Right lobe of liver (tissue), 6 donors: ENCODE data around the gene ERO1B. TPM values are rescaled to one million over a fixed set of nuclear protein-coding genes. Genes with fewer than 3 reads are reported as not detected.

Experiments used
- ATAC-seq, 4 donors: fragments of 200-7000 bp; cut with Tn5 transposase; one replicate each; pipeline ENCODE4 v1.9.1; 2020; ENCODE audit warnings: mild to moderate bottlenecking in 4 of 4, moderate library complexity in 4 of 4
- DNase-seq, 3 donors: peaks; one replicate each; pipeline ENCODE4 v3.0.0-alpha.2; 2020
- H3K27ac ChIP-seq, 3 donors: fragments of 200-600 bp; one replicate each; pipeline ENCODE4 v1.8.0; 2022
- H3K27me3 ChIP-seq, 2 donors: fragments of 200-600 bp; one replicate each; pipeline ENCODE4 v1.8.0; 2022
- H3K36me3 ChIP-seq, 4 donors: fragments of 200-600 bp; sonication (generic) in 1 of 4; one replicate each; pipeline versions ENCODE4 v1.5.1 to v1.8.0; 2017 to 2022; ENCODE audit warnings: control low read depth in 1 of 4
- H3K4me1 ChIP-seq, 4 donors: fragments of 200-600 bp; sonication (generic) in 1 of 4; one replicate each; pipeline versions ENCODE4 v1.5.1 to v1.8.0; 2017 to 2022; ENCODE audit warnings: control low read depth in 1 of 4
- H3K4me3 ChIP-seq, 3 donors: fragments of 200-600 bp; one replicate each; pipeline ENCODE4 v1.8.0; 2022
- H3K9me3 ChIP-seq, 4 donors: fragments of 200-600 bp; sonication (generic) in 1 of 4; one replicate each; pipeline versions ENCODE4 v1.5.1 to v1.8.0; 2017 to 2022; ENCODE audit warnings: control low read depth in 1 of 4
- CTCF ChIP-seq, 4 donors: fragments of 200-600 bp in 3 of 4; fragments of 450-650 bp in 1 of 4; IDR thresholded peaks; one replicate each; pipeline versions ENCODE4 v1.5.1 to v1.8.0; 2016 to 2022; ENCODE audit warnings: antibody characterized with exemption in 4 of 4, mild to moderate bottlenecking in 2 of 4
- POLR2A ChIP-seq: fragments of 450-650 bp; IDR thresholded peaks from one replicate; pipeline ENCODE4 v1.6.1; 2017; ENCODE audit warnings: antibody characterized with exemption, mild to moderate bottlenecking
- WGBS: methylation state at CpG from one replicate; pipeline ENCODE4 v1.1.6; 2018; ENCODE audit warnings: low coverage, low lambda C conversion rate; ENCODE audit not compliant: insufficient coverage; ENCODE audit errors: missing lambda C conversion rate; 5-methylcytosine and 5-hydroxymethylcytosine counted together
- intact Hi-C, 2 donors: fragments of 100-400 bp; cut with DNase I; formaldehyde crosslinking; loops; one replicate each; pipeline versions ENCODE4 v1.11.2 to v1.14.1; 2022
- total RNA-seq, 6 experiments: library from RNA; depleted of rRNA in 2 of 6; stranded (reverse); fragments of >200 nt in 2 of 6; fragmentation: NEBNext Ultra II Directional in 3 of 6; extraction: Animal tissue kit (Norgen Biotek cat#: 25700) in 3 of 6; gene quantifications; one replicate each; pipeline versions ENCODE4 v1.1.0 to v1.2.4, GENCODE V29; 2016 to 2023
- donor health status: DM: no; HTN: yes; CAD: no.
- donor health status: DM: no; HTN: no; CAD: no.
- donor health status: DM: no; HTN: no; CAD: no.
- donor health status: DM: no; HTN: yes; CAD: no.
- donor health status: DM: no; HTN: yes; CAD: no.

The ERO1B gene
- total RNA-seq, 6 experiments from 2014 or later, result 8.0 to 22.5 (median 17.1) TPM

GRCh38 chr1:236269439-236269838 is 12.3 kb downstream of the ERO1B start:
- intact Hi-C loops, result no loop called here
- TF ChIP-seq CTCF (IDR thresholded peaks at IDR 0.05), result no peak
- no peak for TF ChIP-seq POLR2A

GRCh38 chr1:236261898-236262297 is 19.9 kb downstream of the ERO1B start:
- Histone ChIP-seq H3K9me3 (no peaks in the 10 kb centered on the region), H3K27ac (no peak overlapping the region), H3K27me3 (no peaks in the 10 kb centered on the region), H3K4me1 (no peaks in the 10 kb centered on the region), H3K36me3 (no peaks in the 10 kb centered on the region), H3K4me3 (no peak overlapping the region)
- TF ChIP-seq CTCF (IDR thresholded peaks at IDR 0.05) (no peak), POLR2A (no peak)
- DNase-seq (no peak), ATAC-seq (no peak)
- intact Hi-C loops, result no loop called here

More at GRCh38 chr1:236269439-236269838, 12.3 kb downstream of the ERO1B start:
- H3K27ac ChIP-seq, result no peak overlapping the region
- H3K36me3 ChIP-seq, result peaks cover 0 to 9% (median 0%) of the 10 kb centered on the region in 4 donors
- H3K4me3 ChIP-seq, result no peak overlapping the region
- H3K9me3 ChIP-seq, result no peaks in the 10 kb centered on the region
- H3K27me3 ChIP-seq, result no peaks in the 10 kb centered on the region
- DNase-seq (no peak), ATAC-seq (no peak)
- no peaks in the 10 kb centered on the region for H3K4me1 ChIP-seq

- no peaks in the 10 kb centered on the region for H3K36me3 ChIP-seq
- 67% methylated on average over 1 of the region's 1 CpG for WGBS
- no peak for DNase-seq
- H3K27me3 ChIP-seq, result no peaks in the 10 kb centered on the region
- no peak overlapping the region for H3K27ac ChIP-seq
- no peak overlapping the region for H3K4me3 ChIP-seq
- intact Hi-C loops, result no loop called here
- no peak for ATAC-seq
- no peaks in the 10 kb centered on the region for H3K4me1 ChIP-seq
- TF ChIP-seq CTCF (IDR thresholded peaks at IDR 0.05), result no peak
- TF ChIP-seq POLR2A, result no peak
- no peaks in the 10 kb centered on the region for H3K9me3 ChIP-seq
These were observed 20.7 kb downstream of the ERO1B start for GRCh38 chr1:236261033-236261432.

GRCh38 chr1:236259043-236259442 is 22.7 kb downstream of the ERO1B start:
- Histone ChIP-seq H3K4me3 (no peak overlapping the region), H3K27ac (no peak overlapping the region), H3K9me3 (no peaks in the 10 kb centered on the region), H3K4me1 (no peaks in the 10 kb centered on the region), H3K36me3 (no peaks in the 10 kb centered on the region), H3K27me3 (no peaks in the 10 kb centered on the region)
- TF ChIP-seq CTCF (IDR thresholded peaks at IDR 0.05) (no peak), POLR2A (no peak)
- ATAC-seq (no peak), DNase-seq (no peak)
- 83% methylated on average over 1 of the region's 1 CpG for WGBS
- intact Hi-C loops, result no loop called here

- 95% methylated on average over 3 of the region's 4 CpGs for WGBS
- no peaks in the 10 kb centered on the region for H3K4me1 ChIP-seq
- intact Hi-C loops, result no loop called here
- no peak overlapping the region for H3K27ac ChIP-seq
- no peak overlapping the region for H3K4me3 ChIP-seq
- ATAC-seq, result no peak
- H3K36me3 ChIP-seq, result no peaks in the 10 kb centered on the region
- H3K9me3 ChIP-seq, result no peaks in the 10 kb centered on the region
- DNase-seq, result no peak
- TF ChIP-seq CTCF (IDR thresholded peaks at IDR 0.05) (no peak), POLR2A (no peak)
- no peaks in the 10 kb centered on the region for H3K27me3 ChIP-seq
These were observed 23.6 kb downstream of the ERO1B start for GRCh38 chr1:236258114-236258622.
